ENCODE data around the gene CPNE9. TPM values are rescaled to one million over a fixed set of nuclear protein-coding genes. Genes with fewer than 3 reads are reported as not detected.

CPNE9 gene
- total and polyA plus RNA-seq, 2 experiments from 2014 or later, result not detected

DNA sequence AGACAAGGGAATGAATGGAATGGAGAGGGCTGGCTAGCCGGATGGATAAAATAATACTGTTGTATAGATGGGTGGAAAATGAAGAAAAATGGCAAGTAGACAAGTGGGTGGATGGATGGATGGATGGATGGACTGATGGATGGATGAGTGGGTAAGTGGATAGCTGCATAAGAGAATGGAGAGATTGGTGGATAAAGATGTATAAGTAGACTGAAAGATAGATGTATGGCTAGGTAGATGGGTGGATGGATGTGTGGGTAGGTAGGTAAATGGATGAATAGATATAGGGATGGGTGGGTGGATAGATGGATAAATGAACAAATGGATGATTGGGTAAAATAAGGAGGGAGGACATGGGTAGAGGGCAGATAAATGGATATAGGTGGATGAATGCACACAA, 13.9 kb downstream of the CPNE9 start:
- Histone ChIP-seq H3K79me2 (no peaks in the 10 kb centered on the region), H3K4me1 (ENCODE audit: insufficient read depth) (peaks cover 6% of the 10 kb centered on the region), H3K4me2 (no peak overlapping the region), H4K20me1 (ENCODE audit: insufficient read depth, poor library complexity, severe bottlenecking) (no peaks in the 10 kb centered on the region), H3K36me3 (replicated peaks; ENCODE audit: insufficient read depth, low read depth) (no peaks in the 10 kb centered on the region), H3K9me3 (ENCODE audit: low read depth) (no peaks in the 10 kb centered on the region), H3K4me3 (no peak overlapping the region), H3K27me3 (no peaks in the 10 kb centered on the region), H3K9me2 (replicated peaks; ENCODE audit: insufficient read depth) (no peaks in the 10 kb centered on the region), H2AFZ (no peak overlapping the region), H3K27ac (no peak overlapping the region)
- no peak for DNase-seq (ENCODE audit: low spot score)
- WGBS (ENCODE audit: low lambda C conversion rate, missing lambda C conversion rate), result 81% methylated on average over 1 of the region's 1 CpG
- TF ChIP-seq EZH2 (IDR thresholded peaks at IDR 0.05; ENCODE audit: borderline replicate concordance) (no peak), CTCF (IDR thresholded peaks at IDR 0.05; ENCODE audit: poor library complexity) (no peak), EZH2phosphoT487 (IDR thresholded peaks at IDR 0.05; ENCODE audit: low read depth, severe bottlenecking, unreplicated experiment) (no peak)

- Histone ChIP-seq H3K27ac (no peak overlapping the region), H3K9me2 (replicated peaks; ENCODE audit: insufficient read depth) (no peaks in the 10 kb centered on the region), H4K20me1 (ENCODE audit: insufficient read depth, poor library complexity, severe bottlenecking) (no peaks in the 10 kb centered on the region), H3K27me3 (no peaks in the 10 kb centered on the region), H3K4me1 (ENCODE audit: insufficient read depth) (peaks cover 6% of the 10 kb centered on the region), H3K4me3 (no peak overlapping the region), H3K9me3 (ENCODE audit: low read depth) (no peaks in the 10 kb centered on the region), H3K36me3 (replicated peaks; ENCODE audit: insufficient read depth, low read depth) (no peaks in the 10 kb centered on the region), H3K4me2 (no peak overlapping the region), H2AFZ (no peak overlapping the region), H3K79me2 (no peaks in the 10 kb centered on the region)
- no peak for TF ChIP-seq EZH2phosphoT487 (IDR thresholded peaks at IDR 0.05; ENCODE audit: low read depth, severe bottlenecking, unreplicated experiment)
- TF ChIP-seq EZH2 (IDR thresholded peaks at IDR 0.05; ENCODE audit: borderline replicate concordance), result no peak
- TF ChIP-seq CTCF (IDR thresholded peaks at IDR 0.05; ENCODE audit: poor library complexity), result no peak
- no peak for DNase-seq (ENCODE audit: low spot score)
- 68% methylated on average over 4 of the region's 4 CpGs for WGBS (ENCODE audit: low lambda C conversion rate, missing lambda C conversion rate)
Observed at GRCh38 chr3:9718118-9718517, 14.5 kb downstream of the CPNE9 start.

- 52% methylated on average over 7 of the region's 7 CpGs for WGBS (ENCODE audit: low lambda C conversion rate, missing lambda C conversion rate)
- no peak for TF ChIP-seq EZH2phosphoT487 (IDR thresholded peaks at IDR 0.05; ENCODE audit: low read depth, severe bottlenecking, unreplicated experiment)
- TF ChIP-seq EZH2 (IDR thresholded peaks at IDR 0.05; ENCODE audit: borderline replicate concordance), result no peak
- no peak for TF ChIP-seq CTCF (IDR thresholded peaks at IDR 0.05; ENCODE audit: poor library complexity)
- Histone ChIP-seq H3K4me3 (no peak overlapping the region), H3K79me2 (no peaks in the 10 kb centered on the region), H3K27ac (no peak overlapping the region), H3K9me3 (ENCODE audit: low read depth) (no peaks in the 10 kb centered on the region), H4K20me1 (ENCODE audit: insufficient read depth, poor library complexity, severe bottlenecking) (no peaks in the 10 kb centered on the region), H3K9me2 (replicated peaks; ENCODE audit: insufficient read depth) (no peaks in the 10 kb centered on the region), H3K27me3 (no peaks in the 10 kb centered on the region), H2AFZ (no peak overlapping the region), H3K4me1 (ENCODE audit: insufficient read depth) (peaks cover under 1% of the 10 kb centered on the region), H3K36me3 (replicated peaks; ENCODE audit: insufficient read depth, low read depth) (no peaks in the 10 kb centered on the region), H3K4me2 (no peak overlapping the region)
- no peak for DNase-seq (ENCODE audit: low spot score)
Observed at GRCh38 chr3:9721015-9721699, 17.5 kb downstream of the CPNE9 start.

Data from hepatocyte (in vitro differentiated cells).